CD4-positive, alpha-beta T cell treated with Interferon gamma for 1 hour (primary cell): ENCODE measurements around the gene IRS2.

ENCODE experiments used
- DNase-seq: peaks from one replicate; pipeline ENCODE4 v3.0.0-alpha.2; 2020

Gene IRS2

GRCh38 chr13:109795011-109795410, 8.6 kb upstream of the IRS2 start:
- DNase-seq: no peak

DNA sequence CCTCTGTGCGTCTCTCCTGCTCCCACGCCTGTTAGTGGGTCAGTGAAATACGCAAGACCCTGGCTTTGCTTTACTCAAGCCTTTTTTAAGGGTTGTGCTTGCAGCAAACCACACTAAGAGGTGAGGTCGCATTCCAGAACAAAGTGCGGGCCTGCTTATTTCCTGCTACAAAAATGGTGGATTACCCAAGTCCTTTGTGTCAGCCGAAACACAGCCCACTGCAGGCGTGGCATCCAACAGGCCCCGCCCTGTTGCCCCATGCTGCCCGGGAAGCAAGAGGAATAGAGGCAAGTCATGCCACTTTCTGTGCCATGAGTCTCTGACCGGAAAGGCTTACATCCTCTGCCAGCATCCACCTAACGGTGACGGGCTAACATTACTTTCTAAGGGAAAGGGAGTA, 7.7 kb upstream of the IRS2 start:
- no peak for DNase-seq

GRCh38 chr13:109792416-109793059, 6.2 kb upstream of the IRS2 start:
- DNase-seq: no peak

DNA sequence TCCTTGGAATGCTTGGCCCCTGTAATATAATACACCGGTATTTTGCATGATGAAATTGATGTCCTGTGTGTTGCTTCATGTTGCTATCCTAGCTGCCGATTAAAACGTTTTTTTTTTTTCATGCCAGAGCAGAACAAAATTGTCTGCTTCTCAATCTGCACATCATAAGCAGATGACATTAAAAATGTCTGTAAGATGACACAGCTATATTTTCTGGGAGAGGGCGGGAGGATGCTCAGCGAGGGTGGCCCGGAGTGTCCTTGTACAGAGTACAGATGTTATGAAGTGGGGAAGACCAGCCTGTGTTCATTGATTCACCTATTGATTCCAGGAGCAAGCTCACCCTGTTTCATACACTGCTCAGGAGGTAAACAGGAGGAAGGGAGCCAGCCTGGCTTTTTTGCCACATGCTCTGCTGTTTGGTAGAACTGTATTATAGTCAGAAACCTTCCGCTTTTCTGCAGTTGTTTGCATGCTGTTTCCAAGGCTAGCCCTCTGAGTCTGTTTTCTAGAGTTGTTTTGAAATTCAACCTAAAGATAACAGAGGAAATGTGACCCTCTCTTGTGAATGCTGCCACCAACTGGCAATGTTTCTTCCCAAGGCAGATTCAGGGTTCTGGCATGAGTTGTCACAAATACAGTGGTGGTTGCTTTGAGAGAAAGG, 4.7 kb upstream of the IRS2 start:
- peak; percentile 32 for DNase-seq

DNA sequence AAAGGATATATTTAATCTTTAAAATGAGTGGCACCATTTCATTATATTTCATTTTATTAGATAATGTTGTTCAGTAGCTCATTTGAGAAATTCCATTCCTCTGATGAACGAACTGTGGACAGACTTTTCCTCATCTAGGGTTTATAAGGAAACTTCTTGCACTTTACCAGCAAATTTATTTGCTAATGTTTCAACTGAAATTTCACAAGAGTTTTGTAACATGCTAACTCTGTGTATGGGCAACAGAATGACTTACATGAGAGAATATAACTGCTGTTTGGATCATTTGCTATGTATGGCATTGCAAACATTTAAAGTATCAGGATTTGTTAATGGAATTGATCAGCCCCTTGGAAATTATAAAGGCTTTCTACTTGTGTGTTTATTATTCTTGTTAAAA, 3.7 kb upstream of the IRS2 start:
- no peak for DNase-seq

DNA sequence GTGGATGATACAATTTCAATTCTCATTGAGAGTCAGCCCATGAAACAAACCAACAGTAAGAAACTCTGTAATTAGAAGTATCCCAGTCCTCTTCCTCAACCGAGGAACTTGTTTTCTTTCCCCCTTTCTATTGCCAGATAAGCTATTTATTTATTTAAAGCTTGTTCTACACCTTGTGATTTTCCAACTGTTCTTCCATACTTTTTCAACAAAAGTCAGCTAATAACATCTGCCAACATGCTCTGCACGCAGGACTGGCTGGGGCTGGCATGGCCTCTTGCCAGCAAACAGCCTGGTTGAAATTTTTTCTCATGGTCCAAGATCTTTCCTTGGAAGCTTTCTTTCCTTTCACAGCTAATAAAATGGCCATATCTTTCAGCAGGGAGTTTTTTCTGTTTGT, 2.9 kb upstream of the IRS2 start:
- DNase-seq: no peak

DNA sequence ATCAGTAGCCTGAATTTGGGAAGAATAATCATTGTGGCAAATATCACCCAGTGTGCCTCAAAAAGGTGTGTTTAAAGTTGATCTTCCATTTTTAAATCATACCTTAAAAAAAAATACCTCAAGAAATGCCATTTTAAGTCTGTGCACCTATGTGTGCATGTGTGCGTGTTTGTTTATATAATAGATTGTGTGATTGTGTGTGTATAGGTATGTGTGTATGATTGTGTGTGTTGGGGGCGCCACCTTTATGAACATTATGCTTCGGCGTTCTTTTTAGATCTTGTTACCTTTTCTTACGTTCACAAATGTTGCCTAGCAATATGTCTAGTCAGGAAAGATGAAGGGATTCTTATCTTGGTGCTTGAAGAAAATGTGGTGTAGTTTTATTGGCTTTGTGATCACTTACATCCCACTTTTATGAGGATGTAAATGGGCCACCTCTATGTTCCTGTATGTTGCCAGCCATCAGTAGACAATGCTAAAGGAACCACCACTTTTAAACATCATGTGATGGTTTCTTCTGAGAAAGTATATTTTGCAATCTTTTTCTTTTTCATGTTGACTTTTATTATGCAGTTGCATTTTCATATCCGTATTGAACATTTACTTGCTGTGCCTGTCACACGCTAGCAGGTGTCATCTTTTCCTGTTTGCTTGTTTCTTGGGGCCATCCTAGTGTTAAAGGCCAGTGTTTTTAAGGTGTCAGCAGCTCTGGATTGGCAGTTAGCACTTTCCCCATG, 2.2 kb upstream of the IRS2 start:
- DNase-seq: no peak

DNA sequence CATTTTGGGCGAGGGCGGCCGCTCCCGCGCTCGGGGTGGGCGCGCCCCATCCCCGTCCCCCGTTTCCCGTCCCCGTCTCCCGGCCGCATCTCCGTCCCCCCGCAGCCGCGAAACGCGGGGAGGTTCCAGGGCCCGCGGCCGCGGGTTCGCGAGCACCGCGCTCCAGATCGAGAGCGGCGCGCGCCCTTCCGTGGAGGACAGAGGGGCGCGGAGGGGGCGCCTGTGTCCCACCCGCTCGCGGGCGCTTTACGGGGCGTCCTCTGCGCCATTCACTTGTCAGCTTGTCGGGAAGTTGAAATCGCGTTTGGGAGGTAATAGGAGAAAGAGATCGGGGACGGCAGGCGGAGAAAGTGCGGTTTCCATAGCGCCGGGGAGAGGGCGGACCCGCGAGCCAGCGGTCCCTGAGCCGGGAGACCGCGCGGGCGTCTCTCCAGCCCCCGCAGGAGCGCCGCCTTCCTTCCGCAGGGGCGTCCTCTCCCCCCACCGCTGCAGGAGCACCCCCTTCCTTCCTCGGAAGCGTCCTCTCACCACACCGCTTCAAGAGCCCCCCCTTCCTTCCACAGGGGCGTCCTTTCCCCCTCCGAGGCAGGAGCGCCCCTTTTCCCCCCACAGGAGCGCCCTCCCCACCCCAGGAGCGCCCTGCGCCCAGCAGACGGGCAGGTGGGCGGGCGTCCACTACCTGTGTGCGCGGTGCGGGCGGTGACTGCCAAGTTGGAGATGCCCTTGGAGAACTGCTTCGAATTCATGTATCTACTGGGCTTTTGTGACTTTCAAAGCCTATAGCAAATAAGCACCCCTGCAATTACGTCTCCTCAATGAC, 962 bp upstream of the IRS2 start:
- no peak for DNase-seq

GRCh38 chr13:109785892-109786450, 412 bp downstream of the IRS2 start:
- DNase-seq: no peak

- DNase-seq: peak; percentile 50
These were observed 1.1 kb downstream of the IRS2 start for GRCh38 chr13:109785141-109785891.

GRCh38 chr13:109784590-109785140, 1.7 kb downstream of the IRS2 start:
- DNase-seq: peak; percentile 66

DNA sequence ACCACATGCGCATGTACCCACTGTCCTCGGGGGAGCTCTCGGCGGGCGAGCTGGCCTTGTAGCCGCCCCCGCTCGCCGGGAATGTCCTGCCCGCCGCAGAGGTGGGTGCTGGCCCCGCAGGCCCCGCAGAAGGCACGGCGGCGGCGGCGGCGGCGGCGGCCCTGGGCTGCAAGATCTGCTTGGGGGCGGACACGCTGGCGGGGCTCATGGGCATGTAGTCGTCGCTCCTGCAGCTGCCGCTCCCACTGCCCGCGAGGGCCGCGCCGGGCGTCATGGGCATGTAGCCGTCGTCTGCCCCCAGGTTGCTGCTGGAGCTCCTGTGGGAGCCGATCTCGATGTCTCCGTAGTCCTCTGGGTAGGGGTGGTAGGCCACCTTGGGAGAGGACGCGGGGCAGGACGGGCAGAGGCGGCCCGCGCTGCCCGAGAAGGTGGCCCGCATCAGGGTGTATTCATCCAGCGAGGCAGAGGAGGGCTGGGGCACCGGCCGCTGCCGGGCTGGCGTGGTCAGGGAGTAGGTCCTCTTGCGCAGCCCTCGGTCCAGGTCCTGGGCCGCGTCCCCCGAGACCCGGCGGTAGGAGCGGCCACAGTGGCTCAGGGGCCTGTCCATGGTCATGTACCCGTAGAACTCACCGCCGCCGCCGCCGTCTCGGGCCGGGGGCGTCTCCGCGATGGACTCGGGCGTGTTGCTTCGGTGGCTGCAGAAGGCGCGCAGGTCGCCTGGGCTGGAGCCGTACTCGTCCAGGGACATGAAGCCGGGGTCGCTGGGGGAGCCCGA, 2.4 kb downstream of the IRS2 start:
- no peak for DNase-seq

DNA sequence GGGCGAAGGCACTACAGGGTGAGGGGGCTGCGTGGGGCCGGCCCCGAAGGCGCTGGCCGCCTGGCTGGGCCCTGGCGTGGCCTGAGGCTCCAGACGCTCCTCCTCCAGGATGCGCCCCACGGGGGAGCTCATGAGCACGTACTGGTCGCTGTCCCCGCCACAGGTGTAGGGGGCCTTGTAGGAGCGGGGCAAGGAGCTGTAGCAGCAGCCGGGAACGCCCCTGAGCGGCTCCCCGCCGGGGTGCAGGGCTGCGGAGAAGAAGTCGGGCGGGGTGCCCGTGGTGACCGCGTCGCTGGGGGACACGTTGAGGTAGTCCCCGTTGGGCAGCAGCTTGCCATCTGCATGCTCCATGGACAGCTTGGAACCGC, 3.0 kb downstream of the IRS2 start:
- DNase-seq: no peak

GRCh38 chr13:109782823-109783431, 3.5 kb downstream of the IRS2 start:
- no peak for DNase-seq

GRCh38 chr13:109782066-109782822, 4.1 kb downstream of the IRS2 start:
- DNase-seq: no peak

DNA sequence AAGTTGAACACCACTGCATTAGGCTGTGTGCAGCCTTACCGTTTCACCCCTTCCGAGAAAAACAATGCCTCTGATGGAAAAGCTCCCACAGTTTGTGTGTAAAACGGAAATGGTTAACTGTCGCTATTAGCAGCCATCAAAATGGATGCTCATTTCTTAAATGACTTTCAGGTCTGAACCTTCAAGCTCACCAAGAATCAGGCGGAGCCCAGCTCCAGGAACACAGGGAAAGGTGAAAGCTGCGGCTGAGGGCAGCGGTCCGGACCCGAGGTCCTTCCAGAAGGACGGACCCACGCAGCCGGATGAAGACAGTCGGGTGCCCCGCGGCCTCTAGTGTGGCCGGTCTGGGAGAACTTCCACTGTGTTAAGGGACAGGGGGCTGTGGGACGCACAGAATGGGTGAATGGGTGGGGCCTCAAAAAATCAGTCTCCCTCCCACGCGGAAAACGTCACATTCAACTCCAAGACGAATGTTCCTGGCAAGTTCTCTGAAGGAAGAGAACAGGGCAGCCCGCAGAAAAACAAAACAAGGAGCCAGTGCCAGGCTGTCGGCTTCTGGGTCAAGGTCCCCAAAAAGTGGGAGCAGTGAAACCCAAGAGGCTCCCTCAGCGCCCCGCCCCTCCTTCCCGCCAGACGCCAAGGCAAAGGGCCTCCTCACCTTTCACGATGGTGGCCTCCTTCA, 4.9 kb downstream of the IRS2 start:
- DNase-seq: no peak

DNA sequence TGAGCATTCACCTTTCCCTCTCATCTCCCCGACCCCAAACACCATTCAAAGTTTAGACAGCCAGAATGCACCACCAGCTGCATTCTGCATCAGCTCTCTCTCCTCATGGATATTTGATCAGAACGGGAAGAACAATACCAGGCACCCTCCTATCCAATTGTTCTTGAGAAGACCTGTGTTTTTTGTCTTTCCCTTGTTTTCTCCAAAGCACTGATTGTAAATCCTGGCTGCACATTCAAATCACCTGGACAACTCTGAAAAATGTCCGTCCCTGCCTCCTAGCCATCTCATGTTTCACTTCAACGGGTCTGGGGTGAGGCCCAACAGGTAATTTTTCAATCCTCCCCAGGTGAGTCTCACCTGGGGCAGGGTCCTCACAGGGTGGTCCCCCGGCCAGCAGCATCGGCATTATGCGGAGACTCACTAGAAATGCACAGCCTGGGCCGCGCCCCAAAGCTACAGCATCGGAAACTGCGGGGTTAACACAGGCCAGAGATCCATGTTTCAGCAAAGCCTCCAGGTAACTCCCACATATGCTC, 5.5 kb downstream of the IRS2 start:
- no peak for DNase-seq

DNA sequence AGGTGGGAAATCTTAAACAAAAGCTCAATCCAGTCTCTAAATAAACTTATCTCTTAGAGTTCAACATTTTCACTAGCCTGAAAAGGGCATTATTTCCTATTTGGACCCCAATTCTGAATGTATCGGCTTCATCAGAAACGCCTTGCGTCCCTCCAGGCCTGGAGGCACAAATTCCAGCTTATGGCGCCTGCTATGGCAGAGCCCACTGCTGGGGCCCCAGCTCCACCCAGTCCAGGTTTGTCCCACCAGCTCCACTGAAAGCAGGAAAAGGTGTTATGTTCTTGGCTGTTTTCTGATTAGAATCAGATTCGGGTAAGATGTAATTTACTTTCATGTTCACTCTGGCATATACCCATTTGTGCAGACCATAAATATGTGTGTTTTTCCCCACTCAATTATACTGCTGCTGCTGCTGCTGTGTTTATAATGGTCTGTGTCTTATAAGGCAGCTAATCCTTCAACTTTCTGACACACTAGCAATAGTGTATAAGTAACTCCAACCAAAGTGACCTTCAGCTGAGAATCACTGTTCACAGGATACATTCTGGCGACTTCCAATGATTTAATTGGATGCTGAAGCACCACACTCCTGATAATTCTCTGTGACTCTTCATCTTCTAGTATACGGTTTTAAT, 6.4 kb downstream of the IRS2 start:
- DNase-seq: no peak

DNA sequence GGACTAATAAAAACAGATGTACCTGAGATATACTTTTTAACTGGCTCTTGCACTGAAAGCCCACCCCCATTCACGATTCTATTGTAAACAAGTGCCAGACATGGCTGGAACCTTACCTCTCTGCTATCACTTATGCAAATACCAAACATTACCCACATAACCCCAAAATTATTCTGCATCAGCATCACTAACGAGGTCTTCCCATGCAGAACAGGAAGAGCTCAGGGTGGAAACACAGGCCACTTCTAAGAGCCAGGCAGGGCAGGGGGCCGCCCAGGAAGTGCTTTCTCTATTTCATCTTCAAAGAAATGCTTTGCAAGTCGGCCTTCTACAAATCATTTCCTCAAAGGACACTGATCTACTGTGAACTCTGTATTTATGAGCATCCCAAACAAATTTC, 7.3 kb downstream of the IRS2 start:
- peak; percentile 40 for DNase-seq
